Activated CD4-positive, alpha-beta T cell treated with anti-CD3 and anti-CD28 coated beads for 48 hours (primary cell): Measurements from ENCODE around the gene DPF3.
"Not testable (repeated sequence)": the region's sequence is repeated elsewhere in the genome, so short reads cannot be mapped to it uniquely, and the experiment has no call there.

Experiments used
- DNase-seq: peaks from one replicate; pipeline ENCODE4 v3.0.0-alpha.2; 2020

Gene DPF3

GRCh38 chr14:72758993-72759392 is 134.9 kb downstream of the DPF3 start:
- DNase-seq = no peak

DNA sequence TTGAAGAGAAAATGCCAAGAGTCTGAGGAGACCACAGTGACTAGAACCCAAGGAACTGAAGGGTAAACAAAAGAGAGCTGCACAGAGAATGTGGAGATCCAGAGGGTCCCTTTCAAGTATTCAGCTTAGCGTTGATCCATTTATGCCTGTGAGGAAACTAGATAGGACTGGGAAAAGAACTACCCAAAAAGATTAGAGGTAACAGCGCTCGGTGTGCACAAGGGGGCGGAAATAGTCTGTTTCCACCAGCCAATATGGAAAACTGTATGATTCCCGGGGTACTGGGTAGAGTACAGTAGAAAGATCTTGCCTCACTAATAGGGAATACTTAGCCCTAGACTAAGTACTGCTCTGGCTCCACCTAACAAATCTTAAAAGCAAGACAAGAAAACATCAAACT is 135.5 kb downstream of the DPF3 start:
- no peak for DNase-seq

DNA sequence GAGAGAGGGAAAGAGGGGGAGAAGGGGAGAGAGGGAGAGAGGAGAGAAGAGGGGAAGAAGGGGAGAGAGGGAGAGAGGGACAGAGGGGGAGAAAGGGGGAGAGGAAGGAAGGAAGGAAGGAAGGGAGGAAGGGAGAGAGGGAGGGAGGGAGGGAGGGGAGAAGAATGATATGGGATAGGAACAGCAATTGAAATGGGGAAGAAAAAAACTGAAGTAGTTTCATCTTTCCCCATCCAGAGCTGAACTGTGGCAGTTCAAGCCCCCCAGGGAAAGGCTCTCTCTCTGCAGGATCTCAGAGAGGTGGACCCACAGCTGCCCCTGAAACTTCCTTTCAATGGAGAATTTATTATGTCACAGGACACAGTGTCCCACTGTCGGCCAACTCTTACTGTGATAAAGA is 136.9 kb downstream of the DPF3 start:
- DNase-seq = no peak

GRCh38 chr14:72755766-72756165 is 138.1 kb downstream of the DPF3 start:
- no peak for DNase-seq

GRCh38 chr14:72754949-72755348 is 139.0 kb downstream of the DPF3 start:
- DNase-seq = no peak

DNA sequence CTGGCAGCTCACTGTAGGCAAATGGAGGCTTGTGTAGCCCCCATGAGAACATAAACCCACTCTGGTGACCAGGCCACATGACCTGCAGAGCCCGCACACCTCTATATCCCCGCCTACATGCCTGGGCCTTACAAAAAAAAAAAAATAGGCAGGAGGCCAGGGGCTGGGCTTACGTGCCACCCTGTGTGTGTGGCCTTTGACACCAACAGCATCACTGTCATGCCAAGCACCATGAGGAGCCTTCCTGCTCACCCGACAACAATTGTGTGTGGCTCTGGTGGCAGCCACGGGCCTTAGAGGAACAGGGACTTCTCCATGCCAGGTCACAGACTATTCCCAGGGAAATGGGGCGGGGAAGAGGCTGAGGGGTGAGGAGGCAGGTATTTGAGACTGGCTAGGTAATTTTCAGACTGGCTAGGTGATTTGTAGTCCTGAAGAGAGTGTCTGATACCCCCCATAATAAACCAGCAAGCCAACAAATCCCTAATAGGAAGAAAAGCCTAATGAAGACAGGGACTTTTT is 140.0 kb downstream of the DPF3 start:
- DNase-seq = no peak

GRCh38 chr14:72753044-72753710 is 140.7 kb downstream of the DPF3 start:
- no peak for DNase-seq

- no peak for DNase-seq
These were observed 141.9 kb downstream of the DPF3 start for GRCh38 chr14:72752034-72752412.

GRCh38 chr14:72751276-72752033 is 142.4 kb downstream of the DPF3 start:
- DNase-seq = no peak

DNA sequence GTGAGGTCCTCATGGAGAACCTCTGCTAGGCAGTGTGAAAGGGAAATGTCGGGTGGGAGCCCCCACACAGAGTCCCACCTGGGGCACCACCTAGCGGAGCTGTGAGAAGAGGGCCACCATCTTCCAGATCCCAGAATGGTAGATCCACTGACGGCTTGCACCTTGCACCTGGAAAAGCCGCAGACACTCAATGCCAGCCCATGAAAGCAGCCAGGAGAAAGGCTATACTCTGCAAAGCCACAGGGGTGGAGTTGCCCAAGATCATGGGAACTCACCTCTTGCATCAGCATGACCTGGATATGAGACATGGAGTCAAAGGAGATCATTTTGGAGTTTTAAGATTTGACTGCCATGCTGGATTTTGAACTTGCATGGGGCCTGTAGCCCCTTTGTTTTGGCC is 145.0 kb downstream of the DPF3 start:
- DNase-seq = not testable (repeated sequence)

- no peak for DNase-seq
These were observed 146.2 kb downstream of the DPF3 start for GRCh38 chr14:72747652-72748051.

DNA sequence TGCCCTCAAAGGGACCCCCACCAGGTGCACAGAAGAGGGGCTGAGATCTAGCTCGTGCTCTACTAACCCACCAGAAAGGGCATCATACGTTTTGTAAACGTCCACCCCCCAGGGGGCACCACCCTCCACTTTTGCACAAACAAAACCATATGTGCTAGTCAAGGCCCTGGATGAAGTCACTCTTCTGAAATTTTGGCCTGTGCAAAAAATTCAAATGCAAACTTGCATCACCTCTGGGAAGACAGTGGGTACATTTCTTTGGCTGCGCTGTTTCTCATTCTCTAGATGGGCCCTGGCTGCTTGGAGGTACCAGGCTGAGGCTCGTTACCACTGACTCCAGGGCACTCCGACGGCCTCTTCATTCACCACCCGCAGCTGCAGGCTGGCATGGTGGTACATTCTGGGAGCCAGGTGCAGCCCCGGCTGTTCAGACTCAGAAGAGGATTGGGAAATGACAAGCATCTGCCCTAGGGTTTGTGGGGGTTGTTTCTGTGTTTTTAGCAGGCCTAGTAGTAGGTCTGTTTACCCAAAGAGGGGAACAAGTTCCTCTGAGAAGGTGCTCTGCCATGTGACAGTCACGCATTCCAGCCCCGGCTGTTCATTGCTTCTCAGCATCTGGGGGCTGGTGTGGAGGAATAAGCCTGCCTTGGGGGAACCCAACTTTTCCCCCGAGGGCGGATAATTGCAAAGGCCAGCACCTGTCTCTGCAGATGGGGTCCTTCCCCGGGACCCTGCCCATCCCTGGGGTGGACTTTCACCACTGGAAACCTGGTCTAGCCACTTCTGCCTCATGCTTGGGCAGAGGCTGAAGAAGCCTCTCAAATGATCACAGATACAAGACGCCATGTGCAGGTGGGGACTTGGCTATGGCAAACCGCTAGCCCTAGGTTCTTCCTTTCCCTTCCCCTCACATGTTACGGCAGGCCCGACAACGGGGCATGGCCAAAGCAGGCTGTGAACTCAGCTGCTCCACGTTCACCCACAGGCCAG is 147.6 kb downstream of the DPF3 start:
- DNase-seq = no peak

GRCh38 chr14:72745546-72745945 is 148.4 kb downstream of the DPF3 start:
- no peak for DNase-seq

DNA sequence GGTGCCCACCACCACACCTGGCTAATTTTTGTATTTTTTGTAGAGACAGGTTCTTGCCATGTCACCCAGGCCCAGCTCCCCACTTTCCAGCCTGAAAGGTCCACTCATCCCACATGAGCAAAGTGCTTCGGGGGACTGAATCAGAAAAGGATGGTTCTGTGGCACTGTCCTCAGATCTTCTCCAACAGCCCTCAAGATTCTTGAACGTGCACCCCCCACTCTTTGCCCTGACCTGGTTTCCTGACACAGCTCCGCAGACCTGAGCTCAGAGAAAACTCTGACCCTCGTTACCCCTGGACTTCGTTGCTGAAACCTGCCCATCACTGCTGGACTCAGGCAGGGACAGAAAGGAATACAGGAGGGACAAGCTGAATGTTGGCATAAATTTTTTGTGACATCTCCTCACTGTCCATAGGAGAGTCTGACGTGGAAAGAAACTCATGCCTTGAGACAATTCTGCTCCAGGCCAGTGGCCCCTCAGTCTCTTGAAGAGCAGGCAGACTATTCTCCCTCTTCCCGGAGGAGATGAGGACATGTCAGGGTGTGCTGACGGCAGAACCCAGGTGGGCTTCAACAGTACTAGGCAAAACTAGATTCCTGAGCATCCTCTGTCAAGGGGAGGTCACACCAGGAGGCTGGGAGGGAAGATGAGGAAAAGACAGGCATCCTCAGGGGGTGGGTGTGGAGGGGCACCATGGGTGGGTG is 149.3 kb downstream of the DPF3 start:
- DNase-seq = no peak

DNA sequence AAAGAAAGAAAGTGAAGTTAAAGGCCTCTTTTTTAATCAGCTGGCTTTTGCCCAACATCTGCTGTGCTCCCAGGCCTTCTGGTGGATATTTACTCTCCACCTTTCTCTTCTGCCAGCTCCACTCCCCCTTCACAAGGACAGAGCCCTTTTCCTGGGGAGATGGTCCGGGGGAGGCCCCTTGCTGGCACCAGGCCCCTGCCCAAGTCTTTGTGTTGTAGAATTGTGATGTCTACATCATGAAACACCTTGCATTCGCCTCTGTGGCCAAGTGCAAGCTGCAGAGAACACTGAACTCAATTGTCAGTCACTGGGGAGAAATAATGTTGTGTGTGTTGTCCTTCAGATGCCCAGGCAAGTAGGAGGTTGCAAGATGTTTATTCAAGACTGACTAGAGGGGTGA is 150.3 kb downstream of the DPF3 start:
- DNase-seq = no peak

DNA sequence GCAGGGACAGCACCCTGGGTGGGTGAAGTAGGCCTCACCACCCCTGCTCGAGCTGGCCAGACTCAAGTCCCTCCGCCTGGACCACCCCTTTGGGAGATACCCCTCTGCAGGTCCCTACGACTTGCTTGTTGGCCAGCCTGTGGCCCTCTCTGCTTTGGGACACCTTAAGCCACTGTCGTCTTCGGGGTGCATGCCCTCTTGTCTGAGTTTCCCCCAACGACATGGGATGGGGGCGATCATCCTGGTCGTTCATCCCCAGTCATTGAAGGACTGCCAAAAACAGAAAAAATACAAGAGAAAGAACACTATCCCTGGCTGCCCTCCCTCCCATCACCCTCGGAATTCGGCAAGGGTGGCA is 151.1 kb downstream of the DPF3 start:
- DNase-seq = no peak

- no peak for DNase-seq
These were observed 151.6 kb downstream of the DPF3 start for GRCh38 chr14:72742118-72742837.

DNA sequence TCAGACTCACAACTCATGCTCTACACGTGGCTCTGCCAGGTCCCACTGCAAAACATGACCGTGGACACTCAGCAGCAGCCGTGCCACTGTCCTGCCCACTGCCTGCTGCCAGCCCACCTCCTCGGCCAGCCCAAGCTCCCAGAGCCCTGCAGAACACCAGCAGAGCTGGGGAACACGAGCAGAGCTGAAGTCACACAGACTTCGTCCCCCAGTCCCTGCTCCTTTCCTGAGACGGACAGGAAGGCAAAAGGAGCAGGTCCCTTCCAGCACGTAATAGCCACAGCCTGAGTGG is 152.1 kb downstream of the DPF3 start:
- DNase-seq = no peak

- no peak for DNase-seq
These were observed 152.7 kb downstream of the DPF3 start for GRCh38 chr14:72740966-72741825.

DNA sequence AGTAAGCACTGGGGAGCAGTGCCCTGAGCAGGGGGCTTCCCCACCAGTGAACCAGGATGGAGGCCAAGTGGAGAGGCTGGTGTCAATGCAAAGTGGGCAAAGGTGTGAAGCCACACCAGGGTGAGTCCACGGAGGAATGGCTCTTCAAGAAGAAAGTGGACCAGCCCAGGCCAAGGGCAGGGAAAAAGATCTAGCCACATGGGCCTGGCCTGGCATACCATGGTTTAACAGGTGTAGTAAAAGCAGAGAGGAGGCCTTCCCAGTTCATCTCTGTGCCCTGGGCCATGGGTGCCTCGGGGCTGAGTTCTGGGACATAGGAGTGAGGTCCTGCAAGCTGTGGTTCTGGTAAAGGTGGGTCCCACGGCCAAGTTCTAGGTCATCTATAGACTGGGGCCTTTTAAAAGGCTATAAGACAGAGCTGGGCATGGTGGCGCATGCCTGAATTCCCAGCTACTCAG is 153.4 kb downstream of the DPF3 start:
- no peak for DNase-seq
